ENCODE measurements around the gene RFX2. TPM values are rescaled to one million over a fixed set of nuclear protein-coding genes. Genes with fewer than 3 reads are reported as not detected.

RFX2 gene
- total and polyA plus RNA-seq, 2 donors from 2014 or later = 4.6 to 12.6 TPM

GRCh38 chr19:5992756-5993155 lies 117.5 kb downstream of the RFX2 start:
- Histone ChIP-seq H3K4me1 (ENCODE audit: control insufficient read depth in 2 of 3, insufficient read depth in 2 of 3, low read depth in 1 of 3, low read length in 3 of 3) (peaks cover 0 to 6% (median 2%) of the 10 kb centered on the region in 3 donors), H3K9me3 (ENCODE audit: control insufficient read depth in 2 of 3, insufficient read depth in 1 of 3, low read length in 3 of 3) (no peaks in the 10 kb centered on the region), H3K9ac (ENCODE audit: low read length in 3 of 3) (no peak overlapping the region), H3K4me3 (ENCODE audit: low read length in 3 of 3) (no peak overlapping the region), H3K27ac (ENCODE audit: low read depth in 2 of 2, low read length in 2 of 2) (no peak overlapping the region), H3K27me3 (ENCODE audit: control insufficient read depth, insufficient read depth, low read length) (no peaks in the 10 kb centered on the region), H3K36me3 (ENCODE audit: control insufficient read depth in 2 of 3, insufficient read depth in 3 of 3, low read length in 3 of 3) (no peaks in the 10 kb centered on the region)
- no peak for FAIRE-seq
- TF ChIP-seq CTCF (IDR thresholded peaks at IDR 0.05; ENCODE audit: borderline replicate concordance, extremely low read depth, insufficient read depth) = no peak
- peak in 1 of 5 donors; percentile 63 for DNase-seq
- intact Hi-C loops (cut with DNase I) = no loop called here

- Histone ChIP-seq H3K27ac (ENCODE audit: low read depth in 2 of 2, low read length in 2 of 2) (no peak overlapping the region), H3K4me3 (ENCODE audit: low read length in 3 of 3) (no peak overlapping the region), H3K4me1 (ENCODE audit: control insufficient read depth in 2 of 3, insufficient read depth in 2 of 3, low read depth in 1 of 3, low read length in 3 of 3) (peaks cover 0 to 11% (median 2%) of the 10 kb centered on the region in 3 donors), H3K9ac (ENCODE audit: low read length in 3 of 3) (no peak overlapping the region), H3K9me3 (ENCODE audit: control insufficient read depth in 2 of 3, insufficient read depth in 1 of 3, low read length in 3 of 3) (no peaks in the 10 kb centered on the region), H3K36me3 (ENCODE audit: control insufficient read depth in 2 of 3, insufficient read depth in 3 of 3, low read length in 3 of 3) (no peaks in the 10 kb centered on the region), H3K27me3 (ENCODE audit: control insufficient read depth, insufficient read depth, low read length) (no peaks in the 10 kb centered on the region)
- FAIRE-seq (no peak), DNase-seq (no peak)
- intact Hi-C loops (cut with DNase I) = no loop called here
- no peak for TF ChIP-seq CTCF (IDR thresholded peaks at IDR 0.05; ENCODE audit: borderline replicate concordance, extremely low read depth, insufficient read depth)
These were observed 119.0 kb downstream of the RFX2 start for GRCh38 chr19:5991244-5991838.

- TF ChIP-seq CTCF (IDR thresholded peaks at IDR 0.05; ENCODE audit: borderline replicate concordance, extremely low read depth, insufficient read depth) = no peak
- Histone ChIP-seq H3K4me3 (ENCODE audit: low read length in 3 of 3) (no peak overlapping the region), H3K9me3 (ENCODE audit: control insufficient read depth in 2 of 3, insufficient read depth in 1 of 3, low read length in 3 of 3) (no peaks in the 10 kb centered on the region), H3K36me3 (ENCODE audit: control insufficient read depth in 2 of 3, insufficient read depth in 3 of 3, low read length in 3 of 3) (no peaks in the 10 kb centered on the region), H3K9ac (ENCODE audit: low read length in 3 of 3) (no peak overlapping the region), H3K27me3 (ENCODE audit: control insufficient read depth, insufficient read depth, low read length) (no peaks in the 10 kb centered on the region), H3K4me1 (ENCODE audit: control insufficient read depth in 2 of 3, insufficient read depth in 2 of 3, low read depth in 1 of 3, low read length in 3 of 3) (peaks cover 0 to 11% (median 2%) of the 10 kb centered on the region in 3 donors), H3K27ac (ENCODE audit: low read depth in 2 of 2, low read length in 2 of 2) (no peak overlapping the region)
- intact Hi-C loops (cut with DNase I) = no loop called here
- no peak for DNase-seq
- FAIRE-seq = no peak
These were observed 120.0 kb downstream of the RFX2 start for GRCh38 chr19:5990289-5990797.

All from kidney (tissue), 14 donors.